Activated naive CD8-positive, alpha-beta T cell treated with anti-CD3 and anti-CD28 coated beads, Interleukin-2, amount 10 ng/mL, durations not matched to agents 7 days and 5 days (primary cell): ENCODE results near the gene MAP6. TPM values are rescaled to one million over a fixed set of nuclear protein-coding genes. Genes with fewer than 3 reads are reported as not detected.

Source experiments
- ATAC-seq: fragments of 150-1000 bp; cut with Tn5 transposase; one replicate; pipeline ENCODE4 v1.10.0; 2021; ENCODE audit warnings: low read depth, moderate library complexity
- POLR2A ChIA-PET: fragments of 350-600 bp; sonication (Branson Sonifier 250); formaldehyde crosslinking; loops from one replicate; lab custom pipeline; 2021; ENCODE audit warnings: antibody characterized with exemption; lab: Charles Lee
- DNase-seq: peaks from one replicate; pipeline ENCODE4 v3.0.0; 2021
- H3K27ac Mint-ChIP-seq: one replicate; pipeline ENCODE4 v1.8.0; 2022; ENCODE audit warnings: mild to moderate bottlenecking, mixed read lengths
- H3K27me3 Mint-ChIP-seq: one replicate; pipeline ENCODE4 v1.8.0; 2022; ENCODE audit warnings: mild to moderate bottlenecking, moderate library complexity, mixed read lengths
- H3K36me3 Mint-ChIP-seq: one replicate; pipeline ENCODE4 v1.8.0; 2021; ENCODE audit warnings: mild to moderate bottlenecking, mixed read lengths
- H3K4me1 Mint-ChIP-seq: one replicate; pipeline ENCODE4 v1.8.0; 2021; ENCODE audit warnings: mixed read lengths
- H3K4me3 Mint-ChIP-seq: one replicate; pipeline ENCODE4 v1.8.0; 2022; ENCODE audit warnings: mild to moderate bottlenecking, moderate library complexity, mixed read lengths
- H3K9me3 Mint-ChIP-seq: one replicate; pipeline ENCODE4 v1.8.0; 2021; ENCODE audit warnings: mixed read lengths
- total RNA-seq, 2 experiments: library from RNA; stranded (reverse); gene quantifications; one replicate each; pipeline ENCODE4 v1.2.3, GENCODE V29; 2021

The MAP6 gene
- total RNA-seq, 2 experiments from 2014 or later, result not detected

- DNase-seq (no peak), ATAC-seq (no peak)
- Mint-ChIP-seq H3K36me3 (no peaks in the 10 kb centered on the region), H3K27ac (no peak overlapping the region), H3K27me3 (peaks cover 27% of the 10 kb centered on the region), H3K4me3 (no peak overlapping the region), H3K4me1 (peaks cover 7% of the 10 kb centered on the region), H3K9me3 (no peaks in the 10 kb centered on the region)
- POLR2A ChIA-PET, result no interaction called here
Measured at GRCh38 chr11:75656044-75656727, 12.7 kb downstream of the MAP6 start.

GRCh38 chr11:75655605-75656004 is 13.2 kb downstream of the MAP6 start:
- DNase-seq (no peak), ATAC-seq (no peak)
- no peaks in the 10 kb centered on the region for H3K36me3 Mint-ChIP-seq
- no peaks in the 10 kb centered on the region for H3K9me3 Mint-ChIP-seq
- peaks cover 22% of the 10 kb centered on the region for H3K27me3 Mint-ChIP-seq
- no peak overlapping the region for H3K4me3 Mint-ChIP-seq
- POLR2A ChIA-PET, result no interaction called here
- peaks cover 7% of the 10 kb centered on the region for H3K4me1 Mint-ChIP-seq
- H3K27ac Mint-ChIP-seq, result no peak overlapping the region

GRCh38 chr11:75654314-75654713 is 14.5 kb downstream of the MAP6 start:
- Mint-ChIP-seq H3K4me1 (peaks cover 7% of the 10 kb centered on the region), H3K36me3 (no peaks in the 10 kb centered on the region), H3K9me3 (no peaks in the 10 kb centered on the region), H3K27ac (no peak overlapping the region), H3K27me3 (peaks cover 16% of the 10 kb centered on the region), H3K4me3 (no peak overlapping the region)
- ATAC-seq (no peak), DNase-seq (no peak)
- POLR2A ChIA-PET, result no interaction called here

- peaks cover 7% of the 10 kb centered on the region for H3K4me1 Mint-ChIP-seq
- peaks cover 8% of the 10 kb centered on the region for H3K27me3 Mint-ChIP-seq
- POLR2A ChIA-PET, result no interaction called here
- H3K27ac Mint-ChIP-seq, result no peak overlapping the region
- H3K4me3 Mint-ChIP-seq, result no peak overlapping the region
- no peak for DNase-seq
- ATAC-seq, result no peak
- H3K9me3 Mint-ChIP-seq, result no peaks in the 10 kb centered on the region
- H3K36me3 Mint-ChIP-seq, result no peaks in the 10 kb centered on the region
Measured at GRCh38 chr11:75653532-75653931, 15.3 kb downstream of the MAP6 start.

GRCh38 chr11:75652936-75653335 is 15.9 kb downstream of the MAP6 start:
- Mint-ChIP-seq H3K4me1 (peaks cover 7% of the 10 kb centered on the region), H3K36me3 (no peaks in the 10 kb centered on the region), H3K27ac (no peak overlapping the region), H3K4me3 (no peak overlapping the region), H3K9me3 (no peaks in the 10 kb centered on the region), H3K27me3 (peaks cover 7% of the 10 kb centered on the region)
- no peak for DNase-seq
- POLR2A ChIA-PET, result no interaction called here
- no peak for ATAC-seq

- H3K9me3 Mint-ChIP-seq, result no peaks in the 10 kb centered on the region
- H3K4me1 Mint-ChIP-seq, result peaks cover 7% of the 10 kb centered on the region
- no peak for ATAC-seq
- H3K27ac Mint-ChIP-seq, result no peak overlapping the region
- POLR2A ChIA-PET, result interaction anchor here (0.6 kb wide), 1 partner anchor 21 kb away, joined by 3 read pairs; no protein-coding TSS in a partner anchor
- H3K27me3 Mint-ChIP-seq, result peaks cover 9% of the 10 kb centered on the region
- H3K36me3 Mint-ChIP-seq, result no peaks in the 10 kb centered on the region
- DNase-seq, result no peak
- H3K4me3 Mint-ChIP-seq, result no peak overlapping the region
Measured at GRCh38 chr11:75651218-75651617, 17.6 kb downstream of the MAP6 start.

GRCh38 chr11:75650167-75650723 is 18.6 kb downstream of the MAP6 start:
- Mint-ChIP-seq H3K36me3 (no peaks in the 10 kb centered on the region), H3K27me3 (peaks cover 12% of the 10 kb centered on the region), H3K4me3 (no peak overlapping the region), H3K9me3 (no peaks in the 10 kb centered on the region), H3K4me1 (peaks cover 7% of the 10 kb centered on the region), H3K27ac (no peak overlapping the region)
- POLR2A ChIA-PET, result interaction anchor here (0.6 kb wide), 1 partner anchor 20 kb away, joined by 3 read pairs; no protein-coding TSS in a partner anchor
- ATAC-seq, result no peak
- DNase-seq, result no peak

GRCh38 chr11:75644946-75645345 is 23.9 kb downstream of the MAP6 start:
- DNase-seq (no peak), ATAC-seq (no peak)
- no peak overlapping the region for H3K4me3 Mint-ChIP-seq
- POLR2A ChIA-PET, result no interaction called here
- no peak overlapping the region for H3K27ac Mint-ChIP-seq
- H3K9me3 Mint-ChIP-seq, result no peaks in the 10 kb centered on the region
- peaks cover 31% of the 10 kb centered on the region for H3K27me3 Mint-ChIP-seq
- no peaks in the 10 kb centered on the region for H3K4me1 Mint-ChIP-seq
- no peaks in the 10 kb centered on the region for H3K36me3 Mint-ChIP-seq

GRCh38 chr11:75644370-75644769 is 24.5 kb downstream of the MAP6 start:
- peaks cover 31% of the 10 kb centered on the region for H3K27me3 Mint-ChIP-seq
- DNase-seq (no peak), ATAC-seq (no peak)
- no peak overlapping the region for H3K4me3 Mint-ChIP-seq
- POLR2A ChIA-PET, result no interaction called here
- no peaks in the 10 kb centered on the region for H3K36me3 Mint-ChIP-seq
- H3K4me1 Mint-ChIP-seq, result no peaks in the 10 kb centered on the region
- no peak overlapping the region for H3K27ac Mint-ChIP-seq
- H3K9me3 Mint-ChIP-seq, result no peaks in the 10 kb centered on the region

GRCh38 chr11:75642402-75643113 is 26.3 kb downstream of the MAP6 start:
- no peak for ATAC-seq
- no peaks in the 10 kb centered on the region for H3K4me1 Mint-ChIP-seq
- H3K9me3 Mint-ChIP-seq, result no peaks in the 10 kb centered on the region
- POLR2A ChIA-PET, result no interaction called here
- H3K36me3 Mint-ChIP-seq, result no peaks in the 10 kb centered on the region
- no peak overlapping the region for H3K27ac Mint-ChIP-seq
- DNase-seq, result no peak
- H3K27me3 Mint-ChIP-seq, result peaks cover 31% of the 10 kb centered on the region
- no peak overlapping the region for H3K4me3 Mint-ChIP-seq

- Mint-ChIP-seq H3K27ac (no peak overlapping the region), H3K27me3 (peaks cover 46% of the 10 kb centered on the region), H3K9me3 (no peaks in the 10 kb centered on the region), H3K4me1 (no peaks in the 10 kb centered on the region), H3K4me3 (no peak overlapping the region), H3K36me3 (no peaks in the 10 kb centered on the region)
- POLR2A ChIA-PET, result no interaction called here
- ATAC-seq (no peak), DNase-seq (no peak)
Measured at GRCh38 chr11:75639762-75640181, 29.1 kb downstream of the MAP6 start.

GRCh38 chr11:75637998-75638397 is 30.8 kb downstream of the MAP6 start:
- Mint-ChIP-seq H3K4me1 (no peaks in the 10 kb centered on the region), H3K27me3 (peaks cover 42% of the 10 kb centered on the region), H3K27ac (no peak overlapping the region), H3K4me3 (no peak overlapping the region), H3K9me3 (no peaks in the 10 kb centered on the region), H3K36me3 (no peaks in the 10 kb centered on the region)
- no peak for DNase-seq
- no peak for ATAC-seq
- POLR2A ChIA-PET, result no interaction called here

GRCh38 chr11:75635066-75635862 is 33.6 kb downstream of the MAP6 start:
- no peak overlapping the region for H3K27ac Mint-ChIP-seq
- no peaks in the 10 kb centered on the region for H3K4me1 Mint-ChIP-seq
- H3K36me3 Mint-ChIP-seq, result no peaks in the 10 kb centered on the region
- no peaks in the 10 kb centered on the region for H3K9me3 Mint-ChIP-seq
- POLR2A ChIA-PET, result no interaction called here
- ATAC-seq, result no peak
- no peak overlapping the region for H3K4me3 Mint-ChIP-seq
- peaks cover 50% of the 10 kb centered on the region for H3K27me3 Mint-ChIP-seq
- DNase-seq, result no peak
